Vagina (tissue), 2 donors: ENCODE data around the gene VSIR. TPM values are rescaled to one million over a fixed set of nuclear protein-coding genes. Genes with fewer than 3 reads are reported as not detected.

Source experiments
- DNase-seq, 2 donors: peaks; one replicate each; pipeline ENCODE4 v3.0.0-alpha.2; 2017; ENCODE audit errors: extremely low spot score in 2 of 2
- H3K27ac ChIP-seq: fragments of 200-600 bp; sonication (generic); one replicate; pipeline ENCODE4 v1.5.1; 2019
- H3K27me3 ChIP-seq: fragments of 200-600 bp; sonication (generic); one replicate; pipeline ENCODE4 v1.5.1; 2019
- H3K36me3 ChIP-seq, 2 donors: fragments of 200-600 bp; sonication (generic); one replicate each; pipeline ENCODE4 v1.5.1; 2017 to 2019
- H3K4me1 ChIP-seq: fragments of 200-600 bp; sonication (generic); one replicate; pipeline ENCODE4 v1.5.1; 2019
- H3K4me3 ChIP-seq, 2 donors: fragments of 200-600 bp; sonication (generic); 1 replicate in 1 of 2; 2 replicates in 1 of 2; pipeline ENCODE4 v1.5.1; 2016 to 2019
- H3K9me3 ChIP-seq: fragments of 200-600 bp; sonication (generic); one replicate; pipeline ENCODE4 v1.5.1; 2019
- CTCF ChIP-seq, 3 experiments: fragments of 450-650 bp in 2 of 3; fragments of 200-600 bp in 1 of 3; sonication (generic) in 1 of 3; IDR thresholded peaks; one replicate each; pipeline ENCODE4 v1.5.1; 2017 to 2019; ENCODE audit warnings: antibody characterized with exemption in 3 of 3, mild to moderate bottlenecking in 2 of 3, moderate library complexity in 2 of 3
- POLR2A ChIP-seq, 2 donors: fragments of 450-650 bp; IDR thresholded peaks; one replicate each; pipeline ENCODE4 v1.6.1; 2017; ENCODE audit warnings: antibody characterized with exemption in 2 of 2, mild to moderate bottlenecking in 2 of 2, moderate library complexity in 2 of 2
- POLR2AphosphoS5 ChIP-seq, 2 donors: sonication (generic); formaldehyde crosslinking; IDR thresholded peaks; one replicate each; pipeline ENCODE4 v1.9.0; 2017; ENCODE audit warnings: antibody characterized with exemption in 2 of 2, mild to moderate bottlenecking in 2 of 2, low read depth in 1 of 2; ENCODE audit not compliant: insufficient read depth in 1 of 2
- intact Hi-C: fragments of 100-400 bp; cut with DNase I; formaldehyde crosslinking; loops from one replicate; pipeline ENCODE4 v1.15.1; 2023
- microRNA-seq: library from miRNA; unstranded; fragments of <30 nt; microRNA quantifications from one replicate; pipeline ENCODE4, GENCODE V29; 2017; ENCODE audit warnings: borderline number of aligned reads, borderline replicate concordance
- small RNA-seq: library from RNA; depleted of rRNA; stranded (forward); fragments of <200 nt; gene quantifications from one replicate; pipeline ENCODE3, GENCODE V24; 2016
- total RNA-seq: library from RNA; depleted of rRNA; stranded (reverse); fragments of >200 nt; gene quantifications from one replicate; pipeline ENCODE4 v1.2.3, GENCODE V29; 2016

The VSIR gene
- total RNA-seq, 1 donor from 2014 or later: 96.5 TPM

GRCh38 chr10:71698737-71699136 lies 74.6 kb downstream of the VSIR start:
- Histone ChIP-seq H3K27ac (no peak overlapping the region), H3K9me3 (no peaks in the 10 kb centered on the region), H3K36me3 (no peaks in the 10 kb centered on the region), H3K4me1 (peaks cover 8% of the 10 kb centered on the region), H3K27me3 (no peaks in the 10 kb centered on the region), H3K4me3 (no peak overlapping the region)
- no peak for DNase-seq
- TF ChIP-seq POLR2A (IDR thresholded peaks at IDR 0.05): no peak
- no peak for TF ChIP-seq POLR2AphosphoS5 (IDR thresholded peaks at IDR 0.05; ENCODE audit: insufficient read depth in 1 of 2, low read depth in 1 of 2)
- TF ChIP-seq CTCF (IDR thresholded peaks at IDR 0.05): no peak
- intact Hi-C loops: loop anchor here (10.0 kb wide), 1 partner anchor 304 kb away; the partner anchor contains the start of gene CDH23

GRCh38 chr10:71697938-71698709 lies 75.2 kb downstream of the VSIR start:
- Histone ChIP-seq H3K9me3 (no peaks in the 10 kb centered on the region), H3K4me1 (peaks cover 8% of the 10 kb centered on the region), H3K36me3 (no peaks in the 10 kb centered on the region), H3K27me3 (no peaks in the 10 kb centered on the region), H3K4me3 (no peak overlapping the region), H3K27ac (no peak overlapping the region)
- DNase-seq: no peak
- intact Hi-C loops: loop anchor here (10.0 kb wide), 1 partner anchor 303 kb away; the partner anchor contains the start of gene CDH23
- TF ChIP-seq POLR2AphosphoS5 (IDR thresholded peaks at IDR 0.05; ENCODE audit: insufficient read depth in 1 of 2, low read depth in 1 of 2): no peak
- TF ChIP-seq POLR2A (IDR thresholded peaks at IDR 0.05): no peak
- TF ChIP-seq CTCF (IDR thresholded peaks at IDR 0.05): no peak

Small RNAs within 50 kb of the gene (microRNA-seq; reads per million reads assigned to microRNA genes)
- not detected for gene MIR7152

Small RNAs within 50 kb of the gene (small RNA-seq; reads per million reads assigned to genes)
- gene MIR7152: not detected

Other genes with a start within 250 kb of the VSIR start
- gene C10orf105, start 53.7 kb downstream of the VSIR start, total RNA-seq: 0.49 TPM
- gene PSAP, start 77.7 kb upstream of the VSIR start, total RNA-seq: 680 TPM
- 26.0 TPM for gene CHST3, start 190.9 kb upstream of the VSIR start, total RNA-seq